GM06990 (cell line): ENCODE measurements around the gene PPP3CB.

Source experiments
- DNase-seq: peaks from one replicate; pipeline ENCODE4 v3.0.0-alpha.2; 2011; ENCODE audit not compliant: insufficient read length; ENCODE audit errors: extremely low read depth
- H3K27me3 ChIP-seq: replicated peaks from 2 replicates; pipeline ENCODE4 v1.6.0; 2011; ENCODE audit warnings: low read length; ENCODE audit not compliant: control insufficient read depth, insufficient read depth
- H3K36me3 ChIP-seq: 2 replicates; pipeline ENCODE4 v1.5.1; 2011; ENCODE audit warnings: low read length; ENCODE audit not compliant: control insufficient read depth, insufficient read depth
- H3K4me3 ChIP-seq: replicated peaks from 2 replicates; pipeline ENCODE4 v1.5.1; 2011; ENCODE audit warnings: low read depth, mild to moderate bottlenecking, control low read depth, low read length
- CTCF ChIP-seq: IDR thresholded peaks from 2 replicates; pipeline ENCODE4 v1.5.1; 2011; ENCODE audit warnings: low read length, control low read depth, mild to moderate bottlenecking, inconsistent platforms; ENCODE audit not compliant: insufficient read depth, poor library complexity, severe bottlenecking

The PPP3CB gene

GRCh38 chr10:73460897-73461296 is 34.9 kb downstream of the PPP3CB start:
- Histone ChIP-seq H3K36me3 (no peaks in the 10 kb centered on the region; the same call in none of the 2 replicates), H3K27me3 (no peaks in the 10 kb centered on the region), H3K4me3 (no peak overlapping the region)
- no peak for TF ChIP-seq CTCF
- DNase-seq: no peak

DNA sequence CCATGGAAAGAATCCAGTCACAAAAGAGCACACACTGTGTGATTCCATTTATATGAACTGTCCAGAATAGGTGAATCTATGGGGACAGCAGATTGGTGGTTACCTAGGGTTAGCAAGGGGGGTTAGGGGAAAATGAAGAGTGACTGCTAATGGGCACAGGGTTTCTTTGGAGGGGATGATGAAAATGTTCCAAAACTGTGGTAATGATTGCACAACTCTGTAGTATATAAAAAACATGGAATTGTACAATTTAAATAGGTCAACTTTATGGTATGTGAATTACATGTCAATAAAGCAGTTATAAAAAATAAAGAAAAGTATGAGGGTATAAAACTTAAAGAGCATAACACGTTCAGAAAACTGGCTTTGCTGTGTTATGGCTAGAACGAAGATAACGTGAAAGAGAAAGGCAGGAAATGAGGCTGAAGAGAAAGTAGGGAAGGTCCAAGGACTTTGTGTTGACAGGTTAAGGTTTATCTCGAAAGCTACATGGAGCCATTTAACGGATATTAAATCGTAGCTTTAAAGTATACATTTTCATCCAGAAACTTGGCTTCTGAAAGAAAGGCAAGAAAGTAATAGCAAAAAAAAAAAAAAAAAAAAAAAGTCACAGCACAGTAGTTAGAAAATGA is 36.0 kb downstream of the PPP3CB start:
- no peak for DNase-seq

GRCh38 chr10:73456187-73456890 is 39.5 kb downstream of the PPP3CB start:
- Histone ChIP-seq H3K36me3 (no peaks in the 10 kb centered on the region; the same call in none of the 2 replicates), H3K4me3 (no peak overlapping the region), H3K27me3 (no peaks in the 10 kb centered on the region)
- no peak for DNase-seq
- TF ChIP-seq CTCF: no peak

More for the DNA sequence above, 36.0 kb downstream of the PPP3CB start:
- Histone ChIP-seq H3K4me3 (no peak overlapping the region), H3K27me3 (no peaks in the 10 kb centered on the region), H3K36me3 (no peaks in the 10 kb centered on the region; the same call in none of the 2 replicates)
- no peak for TF ChIP-seq CTCF

DNA sequence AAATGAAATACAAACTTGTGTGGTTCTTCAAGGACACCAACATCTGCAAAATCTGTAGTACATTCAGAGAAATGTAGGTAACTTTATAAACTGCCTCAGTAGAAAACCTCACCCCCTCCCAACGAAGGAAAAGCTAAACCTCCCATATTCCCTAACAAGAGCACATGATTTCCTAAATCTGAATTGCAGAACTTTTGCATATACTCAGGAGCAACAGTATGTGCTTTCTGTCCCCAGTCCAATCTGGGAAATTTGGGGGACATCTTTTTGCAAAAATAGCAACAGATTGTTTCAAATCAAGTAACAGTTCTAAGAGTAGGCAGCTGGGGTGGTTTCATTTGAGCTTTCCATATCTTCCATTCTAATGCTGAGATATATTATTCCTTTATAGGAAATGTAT is 46.7 kb downstream of the PPP3CB start:
- Histone ChIP-seq H3K4me3 (no peak overlapping the region), H3K36me3 (peaks cover 1% of the 10 kb centered on the region; the same call in 1 of the 2 replicates), H3K27me3 (no peaks in the 10 kb centered on the region)
- no peak for DNase-seq
- no peak for TF ChIP-seq CTCF

DNA sequence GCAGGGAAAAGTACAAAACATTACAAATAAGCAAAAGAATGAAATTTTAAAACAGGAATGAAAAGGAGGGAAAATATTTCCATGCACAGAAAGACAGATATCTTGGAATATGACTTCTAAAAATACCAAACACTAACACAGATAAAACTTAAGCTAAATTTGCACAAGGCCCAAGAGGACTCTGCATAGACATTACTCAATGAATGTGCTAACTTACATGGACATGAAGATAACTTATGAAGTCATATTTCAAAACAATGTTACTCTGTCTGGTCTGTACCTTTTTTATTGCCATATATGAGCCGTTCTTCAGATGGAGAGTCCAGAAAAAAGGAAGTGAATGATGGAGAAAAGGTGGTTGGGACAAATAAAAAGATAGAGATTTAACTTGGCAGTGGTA is 47.4 kb downstream of the PPP3CB start:
- no peak for DNase-seq
- H3K27me3 ChIP-seq: no peaks in the 10 kb centered on the region
- H3K4me3 ChIP-seq: no peak overlapping the region
- H3K36me3 ChIP-seq: peaks cover 1% of the 10 kb centered on the region; the same call in 1 of the 2 replicates
- TF ChIP-seq CTCF: no peak
